SK-N-SH (cell line): Measurements from ENCODE around the gene RBM19. TPM values are rescaled to one million over a fixed set of nuclear protein-coding genes. Genes with fewer than 3 reads are reported as not detected.

Experiments
- CTCF ChIA-PET: fragments of 300-600, 350-600 bp; formaldehyde crosslinking; extraction: SDS; loops from one replicate; lab custom pipeline; 2021; lab: Yijun Ruan, JAX
- POLR2A ChIA-PET: fragments of 350-600 bp; sonication (Branson Sonifier 250); formaldehyde crosslinking; extraction: SDS; loops from one replicate; lab custom pipeline; 2020; ENCODE audit warnings: antibody characterized with exemption, inconsistent platforms; lab: Yijun Ruan, JAX
- DNase-seq: peaks from one replicate; pipeline ENCODE4 v3.0.0; 2012
- H2AFZ ChIP-seq: fragments of 200-600 bp; sonication (generic); 2 replicates; pipeline ENCODE4 v1.8.1; 2016; ENCODE audit warnings: antibody characterized with exemption, mild to moderate bottlenecking, low read depth
- H3F3A ChIP-seq: fragments of 200-600 bp; sonication (generic); replicated peaks from 2 replicates; pipeline ENCODE3; 2016; ENCODE audit warnings: antibody characterized with exemption, mild to moderate bottlenecking; ENCODE audit not compliant: insufficient read depth
- H3K27ac ChIP-seq, 2 experiments: fragments of 200-500 bp in 1 of 2; fragments of 200-600 bp in 1 of 2; sonication (Bioruptor generic) in 1 of 2; sonication (generic), shearing (Covaris generic) in 1 of 2; 2 replicates each; pipeline versions ENCODE4 v1.5.1 to v1.6.1; 2014 to 2016; ENCODE audit warnings: low read depth in 2 of 2, inconsistent platforms in 1 of 2, low read length in 1 of 2, mild to moderate bottlenecking in 1 of 2, mixed read lengths in 1 of 2
- H3K27me3 ChIP-seq: fragments of 200-600 bp; sonication (generic), shearing (Covaris generic); 2 replicates; pipeline ENCODE4 v1.6.1; 2016; ENCODE audit warnings: mixed run types; ENCODE audit not compliant: insufficient read depth
- H3K36me3 ChIP-seq, 2 experiments: fragments of 200-500 bp in 1 of 2; fragments of 200-600 bp in 1 of 2; sonication (Bioruptor generic) in 1 of 2; sonication (generic) in 1 of 2; replicated peaks in 1 of 2; 2 replicates each; pipeline versions ENCODE3 to v1.5.1; 2014 to 2016; ENCODE audit warnings: low read length in 1 of 2, mild to moderate bottlenecking in 1 of 2; ENCODE audit not compliant: insufficient read depth in 2 of 2, control insufficient read depth in 1 of 2
- H3K4me1 ChIP-seq, 2 experiments: fragments of 200-500 bp in 1 of 2; fragments of 200-600 bp in 1 of 2; sonication (Bioruptor generic) in 1 of 2; sonication (generic), shearing (Covaris generic) in 1 of 2; 2 replicates each; pipeline versions ENCODE4 v1.5.1 to v1.6.1; 2014 to 2016; ENCODE audit warnings: low read depth in 1 of 2, low read length in 1 of 2, mixed run types in 1 of 2; ENCODE audit not compliant: insufficient read depth in 2 of 2, control insufficient read depth in 1 of 2
- H3K4me2 ChIP-seq: fragments of 200-600 bp; sonication (generic), shearing (Covaris generic); 2 replicates; pipeline ENCODE4 v1.6.1; 2017; ENCODE audit warnings: mixed run types
- H3K4me3 ChIP-seq, 2 experiments: fragments of 200-500 bp in 1 of 2; fragments of 200-600 bp in 1 of 2; sonication (Bioruptor generic) in 1 of 2; sonication (generic), shearing (Covaris generic) in 1 of 2; 2 replicates each; pipeline versions ENCODE4 v1.5.1 to v1.8.1; 2014 to 2016; ENCODE audit warnings: low read depth in 2 of 2, inconsistent platforms in 1 of 2, low read length in 1 of 2, mild to moderate bottlenecking in 1 of 2, mixed read lengths in 1 of 2, moderate library complexity in 1 of 2
- H3K79me2 ChIP-seq: fragments of 200-600 bp; sonication (generic); 2 replicates; pipeline ENCODE4 v1.8.1; 2017; ENCODE audit warnings: mild to moderate bottlenecking; ENCODE audit not compliant: insufficient read depth
- H3K9ac ChIP-seq: fragments of 200-600 bp; sonication (generic); 2 replicates; pipeline ENCODE4 v1.6.1; 2017; ENCODE audit warnings: mixed run types
- H3K9me2 ChIP-seq: fragments of 200-600 bp; sonication (generic); 2 replicates; pipeline ENCODE4 v1.6.1; 2017; ENCODE audit warnings: mixed run types
- H3K9me3 ChIP-seq: fragments of 200-600 bp; sonication (generic); 2 replicates; pipeline ENCODE4 v1.6.1; 2017; ENCODE audit warnings: mixed run types, mild to moderate bottlenecking, moderate library complexity
- H4K20me1 ChIP-seq: fragments of 200-600 bp; sonication (generic); 2 replicates; pipeline ENCODE4 v1.6.1; 2017; ENCODE audit warnings: mild to moderate bottlenecking, mixed run types; ENCODE audit not compliant: insufficient read depth
- CHD2 ChIP-seq: fragments of 150-350 bp; IDR thresholded peaks from 2 replicates; pipeline ENCODE4 v1.6.1; 2018; ENCODE audit warnings: low read length; ENCODE audit not compliant: partially characterized antibody
- EP300 ChIP-seq, 2 experiments: IDR thresholded peaks; 2 replicates each; pipeline versions ENCODE4 v1.4.0 to v1.6.1; 2012; ENCODE audit warnings: borderline replicate concordance in 1 of 2, low read depth in 1 of 2, low read length in 1 of 2
- FOSL2 ChIP-seq: IDR thresholded peaks from 2 replicates; pipeline ENCODE4 v1.4.0; 2012; ENCODE audit warnings: low read depth, mild to moderate bottlenecking, moderate library complexity, borderline replicate concordance
- GABPA ChIP-seq: IDR thresholded peaks from 2 replicates; pipeline ENCODE4 v1.4.0; 2012; ENCODE audit warnings: low read depth, mild to moderate bottlenecking
- GATA2 ChIP-seq: sonication (generic); formaldehyde crosslinking; IDR thresholded peaks from 2 replicates; pipeline ENCODE4 v1.5.0; 2020; ENCODE audit warnings: mild to moderate bottlenecking, missing genetic modification reagents
- MAX ChIP-seq: IDR thresholded peaks from 2 replicates; pipeline ENCODE4 v1.4.0; 2012; ENCODE audit warnings: low read depth
- MXI1 ChIP-seq: IDR thresholded peaks from 2 replicates; pipeline ENCODE4 v1.6.1; 2012; ENCODE audit warnings: mild to moderate bottlenecking, low read depth, low read length, improper control_type of control experiment
- POLR2AphosphoS5 ChIP-seq: IDR thresholded peaks from 2 replicates; pipeline ENCODE4 v1.6.1; 2012; ENCODE audit warnings: low read depth, low read length
- RCOR1 ChIP-seq: fragments of 150-350 bp; IDR thresholded peaks from 2 replicates; pipeline ENCODE4 v1.6.1; 2017; ENCODE audit warnings: antibody characterized with exemption, low read length
- RXRA ChIP-seq: IDR thresholded peaks from 2 replicates; pipeline ENCODE4 v1.4.0; 2012; ENCODE audit warnings: low read depth, mild to moderate bottlenecking, borderline replicate concordance
- SIN3A ChIP-seq: IDR thresholded peaks from 2 replicates; pipeline ENCODE4 v1.6.1; 2012; ENCODE audit warnings: low read depth, mild to moderate bottlenecking, low read length, moderate library complexity, borderline replicate concordance
- SMC3 ChIP-seq: IDR thresholded peaks from 2 replicates; pipeline ENCODE4 v1.6.1; 2012; ENCODE audit warnings: low read depth, low read length, improper control_type of control experiment
- TAF1 ChIP-seq: IDR thresholded peaks from 2 replicates; pipeline ENCODE4 v1.6.1; 2012; ENCODE audit warnings: low read depth, mild to moderate bottlenecking, low read length, moderate library complexity, borderline replicate concordance
- TCF12 ChIP-seq: IDR thresholded peaks from 2 replicates; pipeline ENCODE4 v1.4.0; 2012
- USF1 ChIP-seq: IDR thresholded peaks from 2 replicates; pipeline ENCODE4 v1.4.0; 2012; ENCODE audit warnings: low read depth, borderline replicate concordance
- USF2 ChIP-seq: fragments of 150-350 bp; IDR thresholded peaks from 2 replicates; pipeline ENCODE4 v1.6.1; 2017; ENCODE audit warnings: antibody characterized with exemption, low read length, low read depth, borderline replicate concordance
- YY1 ChIP-seq: IDR thresholded peaks from 2 replicates; pipeline ENCODE4 v1.4.0; 2012; ENCODE audit warnings: low read depth, mild to moderate bottlenecking
- ZBTB33 ChIP-seq: IDR thresholded peaks from 2 replicates; pipeline ENCODE4 v1.4.0; 2012; ENCODE audit warnings: low read depth, borderline replicate concordance
- WGBS: methylation state at CpG from one replicate; pipeline ENCODE4 v1.1.6; 2017; ENCODE audit warnings: low lambda C conversion rate; 5-methylcytosine and 5-hydroxymethylcytosine counted together
- polyA plus RNA-seq, 3 experiments: library from polyadenylated mRNA; depleted of rRNA; stranded (reverse); fragments of >200 nt; gene quantifications; 2 replicates each; pipeline ENCODE4 v1.2.3, GENCODE V29; 2012

RBM19 gene
- polyA plus RNA-seq, 1 of the 3 experiments (the other 2 are of a cell fraction) = 16.6 TPM

GRCh38 chr12:113845900-113846674 is 120.0 kb downstream of the RBM19 start:
- Histone ChIP-seq H3K27ac (no peak overlapping the region), H3K36me3 (peaks cover 0 to 11% of the 10 kb centered on the region in 2 experiments), H3K4me3 (no peak overlapping the region), H3K9me3 (no peaks in the 10 kb centered on the region), H4K20me1 (no peaks in the 10 kb centered on the region), H2AFZ (no peak overlapping the region), H3F3A (no peaks in the 10 kb centered on the region), H3K9ac (no peak overlapping the region), H3K4me1 (peaks cover 0 to 23% of the 10 kb centered on the region in 2 experiments; a peak in 1 of 4 replicates), H3K9me2 (no peaks in the 10 kb centered on the region), H3K79me2 (no peaks in the 10 kb centered on the region), H3K27me3 (no peaks in the 10 kb centered on the region), H3K4me2 (no peak overlapping the region)
- POLR2A ChIA-PET = no interaction called here
- WGBS = 95% methylated on average over 7 of the region's 10 CpGs
- CTCF ChIA-PET = no interaction called here
- no peak for DNase-seq
- TF ChIP-seq SIN3A = no peak
- TF ChIP-seq MAX = no peak
- TF ChIP-seq ZBTB33 = no peak
- no peak for TF ChIP-seq GATA2
- TF ChIP-seq CHD2 = no peak
- no peak for TF ChIP-seq SMC3

GRCh38 chr12:113844495-113845210 is 121.5 kb downstream of the RBM19 start:
- H3K27me3 ChIP-seq = no peaks in the 10 kb centered on the region
- DNase-seq = no peak
- ChIA-PET POLR2A (no interaction called here), CTCF (no interaction called here)
- H3K4me1 ChIP-seq = peaks cover 0 to 25% of the 10 kb centered on the region in 2 experiments; a peak in 1 of 4 replicates
- H3K9me3 ChIP-seq = no peaks in the 10 kb centered on the region
- H3K27ac ChIP-seq = no peak overlapping the region
- H3K4me2 ChIP-seq = no peak overlapping the region
- H3K9ac ChIP-seq = no peak overlapping the region
- no peaks in the 10 kb centered on the region for H3K79me2 ChIP-seq
- no peak overlapping the region for H2AFZ ChIP-seq
- WGBS = 93% methylated on average over 27 of the region's 31 CpGs
- H3K36me3 ChIP-seq = peaks cover 0 to 10% of the 10 kb centered on the region in 2 experiments
- H3F3A ChIP-seq = no peaks in the 10 kb centered on the region
- H4K20me1 ChIP-seq = no peaks in the 10 kb centered on the region
- no peak overlapping the region for H3K4me3 ChIP-seq
- no peaks in the 10 kb centered on the region for H3K9me2 ChIP-seq
- TF ChIP-seq FOSL2 (no peak), YY1 (no peak), CHD2 (no peak), TAF1 (no peak), EP300 (IDR thresholded peaks at IDR 0.05; ENCODE audit: borderline replicate concordance in 1 of 2, low read depth in 1 of 2, low read length in 1 of 2) (no peak), RXRA (no peak), POLR2AphosphoS5 (no peak), ZBTB33 (no peak), SIN3A (no peak), RCOR1 (no peak), GABPA (no peak), USF2 (no peak), MAX (no peak), TCF12 (no peak), USF1 (no peak), MXI1 (no peak)
